Measurements from ENCODE around the gene ASPG.

DNA sequence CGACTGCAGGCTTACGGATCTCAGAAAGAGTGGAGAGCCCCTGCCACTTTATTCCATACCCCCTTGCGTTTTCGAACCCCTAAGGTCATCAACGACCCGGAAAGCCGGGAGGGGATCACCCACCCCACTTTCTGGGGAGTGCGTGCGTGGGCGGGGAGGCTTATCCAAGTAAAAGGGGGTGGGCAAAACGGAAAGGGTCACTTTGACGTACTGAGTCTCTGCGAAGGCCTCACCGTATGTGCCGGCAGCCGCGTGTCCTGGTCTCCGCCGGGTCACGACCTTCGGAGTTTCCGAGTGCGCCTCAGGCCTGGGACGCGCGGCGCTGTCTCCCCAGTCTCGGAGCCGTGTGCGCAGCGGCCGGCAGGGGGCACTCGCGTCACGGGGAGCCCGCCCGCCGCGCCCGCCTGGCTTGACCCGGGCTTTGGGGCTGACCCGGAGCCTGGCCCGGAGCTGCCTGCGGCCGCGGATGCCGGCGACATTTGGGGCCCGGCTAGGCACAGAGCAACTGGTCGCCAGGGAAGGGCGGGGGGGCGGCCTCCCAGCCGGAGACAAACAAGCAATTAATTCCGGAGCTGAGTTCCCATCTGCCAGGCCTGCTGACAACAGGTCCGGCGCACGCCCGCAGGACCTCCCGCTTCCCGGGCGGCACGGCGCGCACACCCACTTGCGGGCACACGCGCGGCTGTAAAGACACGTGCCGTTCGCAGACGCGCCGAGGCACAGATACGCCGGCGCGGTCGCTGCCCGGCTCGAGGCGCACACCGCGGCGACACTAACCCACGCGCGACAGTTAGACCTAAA, 52.0 kb downstream of the ASPG start:
- TF ChIP-seq, protein P1, sequence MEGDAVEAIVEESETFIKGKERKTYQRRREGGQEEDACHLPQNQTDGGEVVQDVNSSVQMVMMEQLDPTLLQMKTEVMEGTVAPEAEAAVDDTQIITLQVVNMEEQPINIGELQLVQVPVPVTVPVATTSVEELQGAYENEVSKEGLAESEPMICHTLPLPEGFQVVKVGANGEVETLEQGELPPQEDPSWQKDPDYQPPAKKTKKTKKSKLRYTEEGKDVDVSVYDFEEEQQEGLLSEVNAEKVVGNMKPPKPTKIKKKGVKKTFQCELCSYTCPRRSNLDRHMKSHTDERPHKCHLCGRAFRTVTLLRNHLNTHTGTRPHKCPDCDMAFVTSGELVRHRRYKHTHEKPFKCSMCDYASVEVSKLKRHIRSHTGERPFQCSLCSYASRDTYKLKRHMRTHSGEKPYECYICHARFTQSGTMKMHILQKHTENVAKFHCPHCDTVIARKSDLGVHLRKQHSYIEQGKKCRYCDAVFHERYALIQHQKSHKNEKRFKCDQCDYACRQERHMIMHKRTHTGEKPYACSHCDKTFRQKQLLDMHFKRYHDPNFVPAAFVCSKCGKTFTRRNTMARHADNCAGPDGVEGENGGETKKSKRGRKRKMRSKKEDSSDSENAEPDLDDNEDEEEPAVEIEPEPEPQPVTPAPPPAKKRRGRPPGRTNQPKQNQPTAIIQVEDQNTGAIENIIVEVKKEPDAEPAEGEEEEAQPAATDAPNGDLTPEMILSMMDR (IDR thresholded peaks at IDR 0.05), result peak; percentile 89 to 98 (median 95)
- TF ChIP-seq POLR2AphosphoS5 (IDR thresholded peaks at IDR 0.05) (no peak), EP300 (IDR thresholded peaks at IDR 0.05) (no peak), POLR2A (IDR thresholded peaks at IDR 0.05) (no peak)

Measured in upper lobe of left lung (tissue), 4 donors.